Pancreas (tissue), 10 donors: Measurements from ENCODE around the gene TSPAN14. TPM values are rescaled to one million over a fixed set of nuclear protein-coding genes. Genes with fewer than 3 reads are reported as not detected.

ENCODE experiments used
- ATAC-seq, 4 donors: fragments of 200-7000 bp; cut with Tn5 transposase; one replicate each; pipeline versions ENCODE4 v1.8.0 to v1.9.1; 2020; ENCODE audit warnings: mild to moderate bottlenecking in 4 of 4, moderate library complexity in 4 of 4
- DNase-seq, 6 donors: peaks; one replicate each; pipeline ENCODE4 v3.0.0-alpha.2; 2020
- FAIRE-seq: peaks from 2 replicates; lab custom pipeline; 2012; peaks lifted over from hg19 to GRCh38; lab: Jason Lieb, UNC
- H3K27ac ChIP-seq, 4 donors: fragments of 200-600 bp; sonication (generic); 1 replicate in 3 of 4; 2 replicates in 1 of 4; pipeline versions ENCODE4 v1.5.0 to v1.8.0; 2020
- H3K27me3 ChIP-seq, 4 donors: fragments of 200-600 bp; one replicate each; pipeline ENCODE4 v1.8.0; 2021
- H3K36me3 ChIP-seq, 3 donors: fragments of 200-600 bp; sonication (generic) in 1 of 3; one replicate each; pipeline versions ENCODE4 v1.5.0 to v1.8.0; 2020 to 2021
- H3K4me1 ChIP-seq, 3 donors: fragments of 200-600 bp; one replicate each; pipeline ENCODE4 v1.8.0; 2021
- H3K4me3 ChIP-seq, 4 donors: fragments of 200-600 bp; sonication (generic) in 2 of 4; one replicate each; pipeline versions ENCODE4 v1.5.0 to v1.8.0; 2020 to 2021
- H3K9me3 ChIP-seq, 4 donors: fragments of 200-600 bp; one replicate each; pipeline ENCODE4 v1.8.0; 2021
- WGBS, 2 donors: extraction: QIAGEN DNeasy Blood & Tissue Kit; methylation state at CpG; one replicate each; pipeline ENCODE4 v1.1.7; 2013; 5-methylcytosine and 5-hydroxymethylcytosine counted together
- intact Hi-C, 3 donors: fragments of 100-400 bp; cut with DNase I; formaldehyde crosslinking; loops; one replicate each; pipeline versions ENCODE4 v1.11.1 to v1.14.2; 2022
- polyA plus RNA-seq, 2 donors: library from polyadenylated mRNA; stranded (reverse); fragments of 200-250 nt; gene quantifications; one replicate each; pipeline ENCODE4 v1.2.3, GENCODE V29; 2013
- total RNA-seq, 6 donors: library from RNA; stranded (reverse); fragmentation: NEBNext Ultra II Directional in 4 of 6; extraction: Animal tissue kit (Norgen Biotek cat#: 25700) in 4 of 6; gene quantifications; one replicate each; pipeline versions ENCODE4 v1.2.1 to v1.2.4, GENCODE V29; 2021 to 2023
- TF ChIP-seq, protein P1 (sequence below), 4 donors: fragments of 200-600 bp; sonication (generic) in 3 of 4; IDR thresholded peaks; one replicate each; pipeline versions ENCODE4 v1.5.0 to v1.8.0; 2021; ENCODE audit warnings: antibody characterized with exemption in 4 of 4
- donor health status: healthy with polysubstance abuse.
- donor health status: DM: no; HTN: no; CAD: no; lungs with moderate emphysema.
- donor health status: DM: no; HTN: no; CAD: no.
- donor health status: control.
- donor health status: control.
- donor health status: Bipolar disorder and iron deficiency.
- donor health status: DM: yes; HTN: yes; CAD: no.
- donor health status: DM: no; HTN: no; CAD: no.
- donor health status: DM: no; HTN: no; CAD: no.
- donor health status: DM: yes; HTN: yes; CAD: no.

The TSPAN14 gene
- total and polyA plus RNA-seq, 8 donors: 10.6 to 61.9 (median 23.2) TPM

DNA sequence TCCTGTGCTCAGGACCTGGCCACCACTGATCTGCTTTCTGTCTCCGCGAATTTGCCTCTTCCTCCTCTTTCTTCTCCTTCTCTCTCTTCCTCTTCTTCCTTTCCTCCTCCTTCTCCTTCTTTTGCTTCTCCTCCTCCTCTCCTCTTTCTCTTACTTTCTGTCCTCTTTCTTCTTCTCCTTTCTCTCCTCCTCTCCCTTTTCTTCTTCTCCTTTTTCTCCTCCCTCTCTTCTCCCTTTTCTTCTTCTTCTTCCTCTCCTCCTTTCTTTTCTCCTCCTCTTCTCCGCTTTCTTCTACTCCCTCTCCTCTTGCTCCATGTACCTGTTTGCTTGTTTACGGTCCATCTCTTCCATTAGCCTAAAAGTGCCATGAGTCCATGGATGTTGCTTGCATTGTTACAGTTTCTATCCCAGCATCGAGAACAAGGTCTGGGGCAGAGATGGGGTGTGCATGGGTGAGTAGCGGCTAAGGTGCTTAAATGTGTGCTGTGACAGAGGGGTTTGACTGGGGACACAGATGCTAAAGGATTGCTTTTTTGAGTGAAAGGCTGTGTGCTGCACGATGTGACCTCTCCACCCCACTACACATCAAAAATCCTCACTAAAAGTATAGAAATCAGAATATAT lies 91.3 kb downstream of the TSPAN14 start:
- intact Hi-C loops: no loop called here
- Histone ChIP-seq H3K27ac (no peak overlapping the region), H3K4me3 (no peak overlapping the region), H3K4me1 (no peaks in the 10 kb centered on the region), H3K9me3 (no peaks in the 10 kb centered on the region), H3K27me3 (no peaks in the 10 kb centered on the region), H3K36me3 (no peaks in the 10 kb centered on the region)
- no peak for ATAC-seq
- no peak for DNase-seq
- TF ChIP-seq, protein P1, sequence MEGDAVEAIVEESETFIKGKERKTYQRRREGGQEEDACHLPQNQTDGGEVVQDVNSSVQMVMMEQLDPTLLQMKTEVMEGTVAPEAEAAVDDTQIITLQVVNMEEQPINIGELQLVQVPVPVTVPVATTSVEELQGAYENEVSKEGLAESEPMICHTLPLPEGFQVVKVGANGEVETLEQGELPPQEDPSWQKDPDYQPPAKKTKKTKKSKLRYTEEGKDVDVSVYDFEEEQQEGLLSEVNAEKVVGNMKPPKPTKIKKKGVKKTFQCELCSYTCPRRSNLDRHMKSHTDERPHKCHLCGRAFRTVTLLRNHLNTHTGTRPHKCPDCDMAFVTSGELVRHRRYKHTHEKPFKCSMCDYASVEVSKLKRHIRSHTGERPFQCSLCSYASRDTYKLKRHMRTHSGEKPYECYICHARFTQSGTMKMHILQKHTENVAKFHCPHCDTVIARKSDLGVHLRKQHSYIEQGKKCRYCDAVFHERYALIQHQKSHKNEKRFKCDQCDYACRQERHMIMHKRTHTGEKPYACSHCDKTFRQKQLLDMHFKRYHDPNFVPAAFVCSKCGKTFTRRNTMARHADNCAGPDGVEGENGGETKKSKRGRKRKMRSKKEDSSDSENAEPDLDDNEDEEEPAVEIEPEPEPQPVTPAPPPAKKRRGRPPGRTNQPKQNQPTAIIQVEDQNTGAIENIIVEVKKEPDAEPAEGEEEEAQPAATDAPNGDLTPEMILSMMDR (IDR thresholded peaks at IDR 0.05): no peak
- WGBS, 2 donors: 72 to 88% methylated on average over 7 of the region's 7 CpGs
- FAIRE-seq: no peak

DNA sequence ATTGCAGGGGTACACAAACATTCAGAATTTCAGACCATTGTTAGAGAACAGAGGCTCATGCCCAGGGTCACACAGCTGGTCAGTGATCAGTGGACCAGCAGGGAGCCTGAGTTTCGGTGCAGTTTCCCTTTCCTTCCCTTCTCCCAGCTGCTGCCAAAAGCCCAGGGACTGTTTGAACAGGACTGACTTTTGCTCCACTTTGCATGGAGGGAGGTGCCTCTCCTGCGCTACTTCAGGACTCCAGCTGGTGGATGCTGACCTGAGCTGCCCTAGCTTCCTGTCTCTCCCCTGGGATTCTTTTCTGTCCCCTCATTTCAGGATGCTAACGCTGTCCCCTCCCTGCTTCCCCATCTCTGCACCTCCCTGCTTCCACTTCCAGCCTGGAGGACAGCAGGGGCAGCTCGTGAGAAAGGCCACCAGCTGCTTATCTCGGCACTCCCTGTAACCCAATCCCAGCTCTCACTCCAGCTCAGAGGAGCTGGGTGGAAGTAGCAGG lies 98.1 kb downstream of the TSPAN14 start:
- H3K27me3 ChIP-seq: no peaks in the 10 kb centered on the region
- H3K27ac ChIP-seq: no peak overlapping the region
- H3K9me3 ChIP-seq: no peaks in the 10 kb centered on the region
- H3K4me3 ChIP-seq: no peak overlapping the region
- 13 to 14% methylated on average over 5 of the region's 5 CpGs for WGBS, 2 donors
- FAIRE-seq (no peak), DNase-seq (peak in 3 of 6 donors; percentile 38 to 52 (median 43)), ATAC-seq (peak; percentile 90 to 95 (median 92))
- intact Hi-C loops: no loop called here
- no peaks in the 10 kb centered on the region for H3K4me1 ChIP-seq
- no peaks in the 10 kb centered on the region for H3K36me3 ChIP-seq
- TF ChIP-seq, protein P1 (IDR thresholded peaks at IDR 0.05): no peak

DNA sequence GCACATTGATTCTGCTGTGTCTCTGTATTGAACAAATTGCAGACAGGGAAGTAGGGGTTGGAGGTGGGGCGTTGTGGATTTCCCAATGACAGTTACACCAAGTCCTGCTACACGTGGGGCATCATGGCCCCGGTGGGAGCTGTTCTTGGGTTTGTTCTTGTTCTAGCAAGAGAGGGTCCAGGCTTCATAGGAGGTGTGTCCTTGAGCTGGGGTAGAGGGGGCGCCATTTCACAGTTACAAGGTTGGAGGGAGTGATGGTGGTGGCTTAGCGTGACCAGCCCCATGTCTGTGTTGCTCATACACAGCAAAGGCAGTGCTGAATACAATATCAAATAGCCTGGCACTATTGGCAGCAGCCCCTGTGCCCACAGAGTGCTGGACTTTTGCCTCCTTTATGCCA lies 99.3 kb downstream of the TSPAN14 start:
- no peak for FAIRE-seq
- H3K27me3 ChIP-seq: no peaks in the 10 kb centered on the region
- H3K27ac ChIP-seq: no peak overlapping the region
- ATAC-seq: no peak
- no peak overlapping the region for H3K4me3 ChIP-seq
- DNase-seq: no peak
- 87% methylated on average over 5 of the region's 5 CpGs for WGBS, 2 donors
- no peaks in the 10 kb centered on the region for H3K36me3 ChIP-seq
- TF ChIP-seq, protein P1 (IDR thresholded peaks at IDR 0.05): no peak
- no peaks in the 10 kb centered on the region for H3K9me3 ChIP-seq
- intact Hi-C loops: no loop called here
- H3K4me1 ChIP-seq: no peaks in the 10 kb centered on the region

DNA sequence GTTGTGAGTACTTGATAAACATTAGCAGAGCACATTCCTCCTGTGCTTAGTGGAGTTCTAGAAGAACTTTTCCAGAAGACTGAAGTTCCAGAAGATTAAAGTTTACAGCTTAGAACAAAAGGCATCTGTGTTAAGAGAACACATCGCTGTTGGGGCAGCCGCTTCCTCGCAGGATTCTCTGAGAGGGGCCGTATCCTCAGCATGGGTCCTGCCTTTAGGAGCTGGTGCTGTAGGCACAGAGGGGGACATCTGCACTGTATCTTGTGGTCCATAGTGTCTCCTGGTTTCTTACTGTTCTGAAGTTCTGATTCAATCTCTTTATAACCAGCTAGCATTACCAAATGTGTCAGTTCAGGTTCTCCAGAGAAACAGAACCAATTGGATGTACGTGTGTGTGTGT lies 99.9 kb downstream of the TSPAN14 start:
- no peaks in the 10 kb centered on the region for H3K27me3 ChIP-seq
- FAIRE-seq (no peak), DNase-seq (no peak), ATAC-seq (no peak)
- TF ChIP-seq, protein P1 (IDR thresholded peaks at IDR 0.05): no peak
- WGBS, 2 donors: 91 to 92% methylated on average over 5 of the region's 5 CpGs
- no peaks in the 10 kb centered on the region for H3K9me3 ChIP-seq
- no peak overlapping the region for H3K27ac ChIP-seq
- intact Hi-C loops: no loop called here
- H3K4me1 ChIP-seq: no peaks in the 10 kb centered on the region
- no peaks in the 10 kb centered on the region for H3K36me3 ChIP-seq
- no peak overlapping the region for H3K4me3 ChIP-seq

DNA sequence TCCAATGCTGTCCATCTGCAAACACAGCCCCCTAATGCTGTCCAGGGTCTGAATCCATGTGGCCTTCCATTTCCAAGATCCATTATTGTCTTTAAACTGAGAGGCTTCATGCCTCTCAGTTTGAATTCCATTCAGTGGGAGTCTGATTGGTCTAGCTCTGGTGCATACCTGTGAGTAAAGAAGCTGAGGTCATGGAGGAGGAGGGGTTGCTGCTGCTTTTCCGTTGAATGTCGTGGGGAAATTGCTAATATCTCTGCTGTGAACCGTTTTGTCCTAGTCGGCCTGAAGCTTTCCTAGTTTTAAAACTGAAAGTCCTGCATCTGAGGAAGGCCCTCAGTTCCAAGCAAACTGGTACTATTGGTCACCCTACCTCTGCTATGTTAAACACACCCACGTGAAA lies 101.3 kb downstream of the TSPAN14 start:
- Histone ChIP-seq H3K36me3 (no peaks in the 10 kb centered on the region), H3K9me3 (no peaks in the 10 kb centered on the region), H3K27me3 (no peaks in the 10 kb centered on the region), H3K4me1 (no peaks in the 10 kb centered on the region), H3K27ac (no peak overlapping the region), H3K4me3 (no peak overlapping the region)
- no peak for DNase-seq
- TF ChIP-seq, protein P1 (IDR thresholded peaks at IDR 0.05): no peak
- no peak for FAIRE-seq
- 52 to 62% methylated on average over 5 of the region's 5 CpGs for WGBS, 2 donors
- no peak for ATAC-seq
- intact Hi-C loops: no loop called here
